Stimulated activated CD8-positive, alpha-beta memory T cell treated with anti-CD3 and anti-CD28 coated beads, Interleukin-12 subunit alpha, Interleukin-12 subunit beta, amount 100 ng/mL, for 24 hours (primary cell): Measurements from ENCODE around the gene SAMD5.

Source experiments
- DNase-seq: peaks from one replicate; pipeline ENCODE4 v3.0.0-alpha.2; 2020; ENCODE audit errors: extremely low read depth

The SAMD5 gene

GRCh38 chr6:147566244-147566898, 57.9 kb downstream of the SAMD5 start:
- DNase-seq = no peak

DNA sequence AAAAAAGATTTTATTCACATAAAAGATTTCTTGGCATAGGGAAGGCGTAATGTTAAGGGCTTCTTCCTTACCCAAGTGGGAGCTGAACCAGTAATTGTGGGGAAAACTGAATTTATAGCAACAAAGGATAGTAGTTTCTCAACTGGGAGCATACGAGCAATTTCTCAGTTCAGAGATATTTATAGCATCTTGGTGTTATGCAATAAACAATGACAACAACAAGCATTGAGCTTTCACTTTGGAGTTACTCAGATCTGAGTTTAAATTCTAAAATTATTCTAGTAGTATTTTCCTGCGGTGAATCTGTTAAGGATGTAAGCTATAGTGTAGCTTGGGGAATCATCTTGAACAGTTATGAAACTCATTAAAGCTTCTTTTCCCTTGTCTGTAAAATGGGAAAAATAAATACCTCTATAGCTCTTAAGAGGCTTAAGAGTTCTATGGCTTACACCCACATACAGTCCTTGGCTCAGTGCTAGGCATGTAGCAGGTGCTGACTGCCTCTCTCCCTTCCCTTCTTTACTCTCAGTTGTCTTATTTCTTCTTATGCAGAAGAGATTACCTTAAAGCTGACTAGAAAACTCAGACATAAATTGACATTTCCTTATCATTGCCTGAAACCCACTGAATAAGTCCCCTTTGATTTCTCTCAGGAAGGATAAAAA, 58.8 kb downstream of the SAMD5 start:
- no peak for DNase-seq

GRCh38 chr6:147569788-147570187, 61.3 kb downstream of the SAMD5 start:
- no peak for DNase-seq

DNA sequence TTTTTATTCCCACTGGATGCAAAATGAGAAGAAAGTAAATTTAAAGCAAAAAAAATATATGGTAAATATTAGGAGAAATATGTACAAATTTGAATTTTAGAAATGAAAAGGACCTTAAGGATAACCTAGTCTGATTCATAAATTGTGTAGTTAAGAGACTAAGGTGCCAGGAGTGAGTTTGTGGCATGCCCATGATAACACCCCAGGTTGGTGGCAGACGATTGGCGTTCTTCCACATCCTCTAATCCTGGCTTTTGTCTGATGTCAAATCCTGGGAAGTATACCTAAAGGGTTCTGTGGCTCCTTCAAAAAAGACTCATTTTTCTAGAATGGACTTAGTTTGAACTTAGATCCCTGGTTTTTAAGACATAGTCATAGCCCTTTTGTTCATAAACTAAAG, 62.2 kb downstream of the SAMD5 start:
- no peak for DNase-seq

DNA sequence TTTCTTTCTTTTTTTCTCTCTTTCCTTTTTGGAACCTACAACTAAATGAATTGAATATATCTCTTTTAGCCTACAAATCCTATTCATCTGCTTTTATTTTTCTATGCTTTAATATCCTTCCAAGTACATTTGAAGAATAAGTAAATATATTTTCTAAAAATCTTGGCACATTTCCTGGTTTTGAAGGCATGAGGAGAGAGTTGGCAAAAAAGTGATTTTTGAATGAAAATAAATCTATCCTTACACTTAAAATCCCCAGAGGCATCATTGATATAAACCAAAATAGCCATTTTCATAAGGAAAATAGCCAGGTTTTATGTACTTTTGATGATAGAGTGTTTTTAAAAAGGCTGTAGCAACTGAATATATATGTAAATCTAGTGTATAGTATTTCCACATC, 69.0 kb downstream of the SAMD5 start:
- DNase-seq = no peak

DNA sequence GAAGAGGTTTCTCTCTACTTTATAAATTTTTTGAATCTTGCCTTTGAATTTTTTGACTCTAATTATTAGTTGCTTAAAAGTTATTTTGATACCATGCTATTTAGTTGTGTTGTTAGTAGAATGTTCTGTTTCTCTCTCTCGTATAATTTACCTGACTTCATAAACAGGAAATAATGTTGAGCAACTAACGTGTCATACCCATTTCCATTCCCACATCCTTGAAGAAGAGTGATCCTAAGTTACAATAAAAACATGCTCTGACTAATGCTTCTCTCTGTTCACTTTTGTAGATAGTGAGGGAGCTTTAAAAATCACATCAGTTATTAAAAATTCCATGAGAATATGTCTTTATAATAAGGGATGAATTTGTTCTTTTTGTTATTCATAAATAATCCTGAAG, 69.7 kb downstream of the SAMD5 start:
- no peak for DNase-seq

DNA sequence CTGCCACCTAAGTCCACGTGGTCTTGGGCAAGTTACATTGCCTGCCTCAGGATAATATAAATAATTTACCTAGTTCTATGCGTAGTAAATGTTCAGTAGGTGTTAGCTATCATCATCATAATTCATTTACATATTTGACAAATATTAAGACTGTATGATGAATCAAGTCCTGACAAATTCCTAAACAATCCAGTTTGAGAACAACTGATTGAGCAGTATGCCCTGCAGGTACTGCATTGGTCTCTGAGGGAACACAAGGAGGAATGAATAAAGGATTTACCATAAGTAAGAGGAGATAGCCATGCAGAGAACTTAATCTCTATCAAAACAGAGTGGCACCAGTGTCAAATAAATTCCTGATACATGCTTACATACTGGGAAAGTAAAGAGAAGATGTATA, 70.4 kb downstream of the SAMD5 start:
- no peak for DNase-seq

DNA sequence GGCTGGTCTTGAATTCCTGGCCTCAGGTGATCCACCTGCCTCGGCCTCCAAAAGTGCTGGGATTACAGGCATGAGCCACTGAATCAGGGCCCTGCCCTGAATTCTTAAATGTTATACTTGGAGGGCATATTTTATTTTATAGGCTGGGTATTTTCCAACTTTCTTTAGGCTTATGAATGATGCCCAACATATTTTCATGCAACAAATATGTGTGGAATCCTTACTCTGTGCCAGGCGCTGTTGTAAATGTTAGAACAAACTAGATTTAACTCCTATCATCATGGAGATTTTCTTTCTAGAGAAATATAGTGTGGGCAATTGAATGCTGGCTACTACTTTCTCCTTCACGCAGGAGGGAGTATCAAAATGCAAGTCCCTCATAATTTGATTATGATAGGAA, 71.2 kb downstream of the SAMD5 start:
- DNase-seq = no peak

DNA sequence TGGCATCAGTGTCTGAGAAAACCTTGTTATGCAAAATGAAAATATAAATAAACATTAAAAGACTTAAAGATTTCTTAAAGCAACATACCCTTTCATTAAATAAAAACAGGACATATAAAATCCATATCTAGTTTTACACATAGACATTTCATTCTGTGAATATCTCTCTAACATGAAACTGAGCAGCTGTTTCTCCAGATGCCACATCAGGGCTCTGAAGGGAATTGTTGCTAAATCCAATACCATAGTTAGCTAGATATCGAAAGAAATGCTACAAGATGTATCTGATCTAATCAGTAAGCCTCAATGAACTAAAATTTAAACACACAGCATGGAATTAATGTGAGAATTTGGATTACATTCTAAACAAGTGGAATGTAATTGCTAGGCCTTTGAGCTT, 74.5 kb downstream of the SAMD5 start:
- no peak for DNase-seq

DNA sequence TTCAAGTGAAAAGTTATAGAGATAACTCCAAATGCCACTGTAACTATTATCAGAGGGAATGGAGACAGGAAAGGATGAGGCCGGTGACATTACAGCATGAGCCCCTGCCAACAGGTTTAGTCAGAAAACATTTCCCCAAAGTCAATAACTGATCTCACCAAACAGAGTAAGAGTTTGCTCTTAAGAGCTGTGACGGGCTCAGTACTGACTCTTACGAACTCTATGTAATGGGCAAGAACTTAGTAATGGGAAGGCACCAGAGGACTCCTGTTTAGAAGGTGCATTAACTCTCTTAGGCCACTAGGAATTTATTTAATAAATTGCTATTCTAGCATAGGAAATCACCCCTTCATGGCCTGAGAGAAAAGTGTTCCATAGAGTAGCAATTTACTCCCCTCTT, 76.8 kb downstream of the SAMD5 start:
- DNase-seq = no peak

GRCh38 chr6:147586044-147586443, 77.6 kb downstream of the SAMD5 start:
- no peak for DNase-seq

DNA sequence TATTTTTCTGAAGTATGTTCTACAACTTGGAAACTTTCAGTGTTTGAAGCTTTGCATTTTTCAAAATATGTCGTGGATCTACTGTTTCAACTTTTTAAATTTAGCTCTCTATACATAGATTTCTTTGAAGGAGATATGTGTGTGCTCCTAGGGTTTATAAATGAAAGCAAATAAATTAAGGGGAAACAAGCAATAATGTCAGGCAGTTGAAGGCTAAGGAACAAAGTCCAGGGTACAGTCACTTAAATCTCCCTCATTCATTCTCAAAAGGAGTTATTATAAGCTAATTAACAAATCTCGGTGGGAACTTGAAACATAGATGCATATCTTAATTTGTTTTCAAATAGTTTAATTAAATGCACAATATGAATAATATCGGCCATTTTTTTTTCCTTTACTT, 79.4 kb downstream of the SAMD5 start:
- no peak for DNase-seq

DNA sequence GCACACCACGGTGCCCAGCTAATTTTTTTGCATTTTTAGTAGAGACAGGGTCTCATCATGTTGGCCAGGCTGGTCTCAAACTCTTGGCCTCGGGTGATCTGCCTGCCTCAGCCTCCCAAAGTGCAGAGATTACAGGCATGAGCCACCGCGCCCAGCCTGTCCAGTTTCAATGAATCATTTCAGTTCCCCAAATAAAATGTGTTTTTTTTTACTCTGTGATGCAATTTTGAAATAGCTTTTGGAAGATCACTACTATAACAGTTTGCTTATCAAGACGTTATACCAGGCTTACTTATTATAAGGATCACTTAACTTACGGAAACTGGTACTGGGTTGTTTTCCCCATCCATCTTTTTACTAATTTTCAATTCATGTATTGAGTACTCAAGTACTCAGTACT, 80.0 kb downstream of the SAMD5 start:
- no peak for DNase-seq

- DNase-seq = no peak
These were observed 81.3 kb downstream of the SAMD5 start for GRCh38 chr6:147589739-147590250.

GRCh38 chr6:147595961-147596360, 87.5 kb downstream of the SAMD5 start:
- no peak for DNase-seq

DNA sequence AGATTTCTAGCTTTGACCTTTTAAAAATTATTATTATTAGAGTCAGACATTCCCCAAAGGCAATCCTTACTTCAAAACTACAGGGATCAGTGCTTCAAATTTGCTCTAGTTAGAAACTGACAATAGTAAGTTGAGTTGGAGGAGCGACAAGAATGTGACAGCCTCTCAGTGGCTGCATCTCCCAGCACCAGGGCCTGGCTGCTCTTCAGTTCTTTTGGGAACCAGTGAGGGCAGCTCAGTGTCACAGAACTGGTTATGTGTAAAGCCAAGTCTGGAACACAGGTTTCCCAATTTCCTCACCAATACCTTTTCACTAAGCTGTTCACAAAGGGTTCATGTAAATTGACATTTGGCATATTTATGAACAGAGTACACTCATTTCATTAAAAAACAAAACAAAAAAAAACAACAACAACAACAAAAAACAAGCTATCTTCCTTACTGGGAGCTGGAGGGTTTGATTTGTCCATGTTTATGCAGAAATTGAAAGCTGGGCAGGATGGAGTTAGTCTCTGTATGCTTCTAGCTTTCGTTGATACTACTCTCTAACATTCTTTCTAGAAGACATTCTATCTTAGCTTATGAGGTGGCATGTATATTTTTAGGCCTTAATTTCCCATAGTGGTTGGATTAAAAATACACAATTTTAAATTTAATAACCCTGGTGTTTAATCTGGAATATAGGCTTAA, 95.0 kb downstream of the SAMD5 start:
- DNase-seq = no peak

- DNase-seq = no peak
These were observed 95.9 kb downstream of the SAMD5 start for GRCh38 chr6:147604373-147604772.

DNA sequence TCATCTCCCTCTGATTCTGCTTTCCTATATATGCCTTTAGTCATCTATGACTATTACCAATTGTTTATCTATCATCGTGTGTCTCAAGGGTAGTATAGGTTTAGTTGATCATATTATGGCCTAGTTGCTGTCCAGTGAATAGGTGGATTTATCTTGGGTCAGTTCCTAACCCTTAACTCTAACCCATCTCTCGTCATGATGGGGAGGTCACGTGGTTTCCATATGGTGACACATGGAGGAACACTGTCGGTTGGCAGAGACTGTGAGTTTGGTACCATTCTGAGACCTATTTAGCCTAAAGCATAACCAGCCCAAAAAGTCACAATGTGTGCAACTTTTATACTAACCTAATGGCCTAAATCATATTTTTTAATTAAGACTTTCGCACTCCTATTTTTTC, 103.5 kb downstream of the SAMD5 start:
- DNase-seq = no peak

DNA sequence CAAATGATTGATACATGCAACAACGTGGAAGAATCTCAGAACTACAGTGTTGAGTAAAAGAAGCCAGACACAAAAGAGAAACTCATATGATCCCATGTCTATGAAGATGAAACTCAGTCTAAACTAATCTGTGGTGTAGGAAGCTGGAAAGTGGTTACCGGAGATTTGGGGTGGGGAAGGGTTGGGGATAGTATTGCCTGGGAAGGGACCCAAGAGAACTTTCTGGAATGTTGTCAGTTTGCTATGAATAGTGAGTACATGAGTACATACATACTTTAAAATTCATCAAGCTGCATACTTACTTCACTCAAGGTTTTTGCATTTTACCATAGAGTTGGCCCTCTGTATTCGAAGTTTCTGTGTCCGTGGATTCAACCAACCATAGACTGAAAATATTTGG, 106.0 kb downstream of the SAMD5 start:
- DNase-seq = no peak

DNA sequence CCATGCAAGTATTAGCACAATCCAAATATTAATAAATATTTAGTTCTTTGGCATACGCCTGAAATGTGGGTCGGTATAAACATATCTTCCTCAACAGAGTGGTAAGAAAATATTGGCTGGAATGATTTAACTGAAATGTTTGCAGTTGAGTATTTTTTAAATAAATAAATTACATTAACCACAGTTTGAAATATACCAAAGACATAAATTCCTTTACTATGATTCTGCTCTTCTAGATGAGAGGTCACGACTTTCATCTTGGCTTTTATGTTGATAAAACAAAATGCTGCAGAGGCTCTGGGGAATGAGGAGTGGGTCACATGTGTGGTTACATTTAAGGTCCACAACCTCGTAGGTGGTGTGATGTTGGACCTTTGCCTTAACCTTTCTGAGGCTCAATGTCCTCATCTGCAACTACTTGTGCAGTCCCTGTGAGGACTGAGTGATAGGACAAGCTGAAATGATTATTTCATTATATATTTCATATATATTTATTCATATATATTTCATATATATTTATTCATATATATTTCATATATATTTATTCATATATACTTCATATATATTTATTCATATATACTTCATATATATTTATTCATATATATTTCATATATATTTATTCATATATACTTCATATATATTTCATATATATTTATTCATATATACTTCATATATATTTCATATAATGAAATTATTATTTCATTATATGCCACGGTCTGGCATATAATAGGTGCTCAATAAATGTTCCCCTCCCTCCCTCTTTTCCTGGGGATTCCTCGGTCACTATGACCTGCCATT, 107.4 kb downstream of the SAMD5 start:
- no peak for DNase-seq

DNA sequence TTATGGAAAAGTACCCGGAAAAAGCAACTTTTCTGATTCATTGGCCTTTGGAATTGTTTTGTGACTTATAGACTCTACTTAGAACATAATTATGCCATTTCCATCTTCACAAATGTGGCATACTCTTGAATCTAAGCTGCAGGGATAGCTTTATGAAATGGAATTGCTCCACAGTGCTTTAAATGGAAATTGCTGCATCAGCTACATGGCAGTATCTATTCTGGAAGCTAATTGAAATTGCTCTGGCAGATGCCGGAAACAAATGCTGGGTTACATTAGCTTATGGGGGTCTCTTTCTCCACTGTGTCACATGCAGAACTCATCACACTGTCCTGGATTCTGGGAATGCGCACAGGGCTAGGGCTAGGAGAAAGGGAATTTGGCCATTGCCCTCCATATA, 108.9 kb downstream of the SAMD5 start:
- no peak for DNase-seq

DNA sequence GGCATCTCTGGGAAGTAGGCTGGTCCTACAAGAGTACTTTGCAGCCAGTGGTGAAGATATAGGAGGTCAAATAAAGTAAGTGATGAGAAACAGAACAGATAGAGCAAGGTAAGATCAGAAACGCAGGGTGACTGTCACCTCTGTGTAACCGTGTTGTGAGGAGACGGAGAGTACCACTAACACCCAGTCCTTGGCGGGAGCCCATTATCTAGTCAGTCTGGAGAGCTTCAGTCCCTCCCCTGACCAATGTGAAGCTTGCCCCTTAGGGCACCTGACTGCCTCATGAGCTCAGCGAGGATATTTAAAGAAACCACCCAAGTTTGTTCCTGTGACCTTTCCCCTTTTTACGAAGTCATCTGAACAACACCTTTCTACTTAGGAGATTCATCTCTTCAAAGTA, 110.0 kb downstream of the SAMD5 start:
- no peak for DNase-seq
